SH-SY5Y (cell line): ENCODE measurements around the gene SLC25A47.

Experiments
- GATA2 ChIP-seq: IDR thresholded peaks from 2 replicates; pipeline ENCODE4 v1.6.1; 2011; ENCODE audit warnings: mild to moderate bottlenecking, low read depth, low read length
- GATA3 ChIP-seq: IDR thresholded peaks from 2 replicates; pipeline ENCODE4 v1.6.1; 2011; ENCODE audit warnings: low read depth, mild to moderate bottlenecking, low read length, moderate library complexity

DNA sequence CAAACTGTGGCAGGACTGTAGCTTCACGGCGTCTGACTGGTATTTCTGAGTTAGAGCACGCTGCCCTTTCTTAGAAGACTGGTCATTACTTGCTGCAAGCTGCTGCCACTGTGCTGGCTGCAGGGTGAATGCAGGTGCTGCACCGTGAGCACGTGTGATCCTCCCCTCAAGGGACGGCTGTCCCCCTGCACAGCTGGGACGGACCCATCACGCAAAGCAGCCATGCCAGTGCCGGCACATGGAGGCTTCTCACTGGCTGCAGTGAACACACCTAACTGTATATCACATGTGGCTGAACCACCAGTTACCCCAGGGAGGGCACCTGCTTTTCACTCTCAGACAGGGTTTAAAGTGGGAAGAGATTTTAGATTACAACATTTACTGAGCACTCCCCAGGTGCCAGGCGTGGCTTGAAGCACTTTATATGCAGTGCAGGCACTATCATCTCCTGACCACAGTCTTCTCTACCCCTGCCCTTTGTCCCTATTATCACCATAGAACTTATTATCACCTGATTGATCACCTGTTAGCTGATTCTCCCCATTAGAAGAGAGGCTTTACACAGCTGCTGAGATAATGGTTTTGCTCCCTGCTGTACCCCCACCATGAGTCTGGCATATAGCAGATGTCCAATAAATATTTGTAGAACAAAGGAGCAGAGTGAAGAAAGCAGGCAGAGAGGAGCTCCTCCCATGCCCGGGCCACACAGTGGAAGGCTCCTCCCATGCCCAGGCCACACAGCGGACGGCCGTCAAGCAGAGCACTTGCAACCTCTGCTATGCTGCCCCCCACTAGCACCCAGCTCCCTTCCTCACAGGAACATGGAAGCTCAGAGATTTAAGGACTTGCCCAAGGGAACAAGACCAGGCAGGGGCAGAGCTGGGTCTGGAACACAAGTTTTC, 25.9 kb downstream of the SLC25A47 start:
- TF ChIP-seq GATA3: no peak
- no peak for TF ChIP-seq GATA2
